Measurements from ENCODE around the gene WTAP.
A peak's percentile ranks its signal among the peaks of the same experiment; 100 is the strongest.
"Not testable (repeated sequence)": the region's sequence is repeated elsewhere in the genome, so short reads cannot be mapped to it uniquely, and the experiment has no call there.

The WTAP gene

DNA sequence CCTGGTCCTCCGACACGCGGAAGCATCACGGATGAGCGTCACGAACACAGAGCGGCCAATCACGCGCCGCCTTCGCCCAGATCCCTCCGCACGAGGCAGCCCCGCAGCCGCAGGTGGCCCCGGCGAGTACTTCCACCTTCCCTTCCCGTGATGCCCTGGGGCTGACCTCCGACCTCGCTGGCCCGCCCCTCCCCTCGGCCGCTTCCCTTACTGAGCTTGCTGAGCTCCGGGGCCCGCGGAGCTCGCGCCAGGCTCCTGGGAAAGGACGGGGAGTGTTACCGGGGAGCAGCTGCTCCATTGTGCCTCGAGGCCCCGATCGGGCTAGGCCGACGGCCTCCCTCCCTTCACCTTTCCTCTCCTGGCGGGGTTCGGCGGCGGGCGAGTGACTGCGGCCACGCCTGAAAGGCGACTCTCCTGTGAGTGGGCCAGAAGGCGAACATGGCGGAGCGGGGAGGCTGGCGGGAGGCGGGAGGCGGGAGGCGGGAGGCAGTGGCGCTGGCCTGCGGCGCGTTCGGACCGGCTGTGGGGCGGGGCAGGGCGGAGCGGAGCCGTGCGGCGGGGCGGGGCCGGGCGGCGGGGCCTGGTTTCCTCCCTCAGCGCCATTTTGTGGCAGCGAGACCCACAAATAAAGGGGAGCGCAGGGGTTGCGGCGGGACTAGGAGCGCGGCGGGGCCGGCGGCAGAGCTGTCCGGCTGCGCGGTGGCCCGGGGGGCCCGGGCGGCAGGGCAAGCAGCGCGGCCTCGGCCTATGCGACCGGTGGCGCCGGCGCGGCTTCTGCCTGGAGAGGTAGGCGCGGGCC, at the start of gene WTAP:
TSS of gene WTAP (plus strand) at position 589 of the 799 bp plus-strand sequence. CDS start 8,760 bp downstream, outside the sequence.
- peak; percentile 70 for DNase-seq

DNA sequence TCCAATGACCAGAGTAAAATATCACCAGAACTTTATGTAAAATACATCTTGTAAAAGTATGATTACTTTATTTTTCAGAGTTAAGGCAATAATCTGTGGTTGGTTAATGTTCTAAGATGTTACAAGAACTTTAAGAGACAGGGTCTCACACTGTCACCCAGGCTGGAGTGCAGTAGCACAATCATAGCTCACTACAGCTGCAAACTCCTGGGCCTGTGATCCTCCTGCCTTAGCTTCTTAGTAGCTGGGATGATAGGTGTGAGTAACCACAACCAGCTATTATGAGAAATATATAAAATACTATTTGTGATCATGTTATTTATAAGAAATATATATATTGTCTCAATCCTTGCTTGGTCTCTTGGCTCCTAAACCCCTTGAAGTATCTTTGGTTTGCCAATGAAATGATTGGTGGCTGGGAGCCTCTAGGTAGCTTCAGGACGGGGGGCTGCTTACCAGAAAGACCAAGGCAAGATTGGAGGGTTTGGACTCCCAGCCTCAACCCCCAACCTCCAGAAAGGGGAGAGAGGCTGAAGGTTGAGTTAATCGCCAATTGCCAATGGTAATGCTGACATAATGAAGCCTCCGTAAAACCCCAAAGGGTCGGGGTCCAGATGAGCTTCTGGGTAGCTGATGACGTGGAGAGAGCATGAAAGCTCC, 49.7 kb upstream of the WTAP start:
- DNase-seq, result no peak

DNA sequence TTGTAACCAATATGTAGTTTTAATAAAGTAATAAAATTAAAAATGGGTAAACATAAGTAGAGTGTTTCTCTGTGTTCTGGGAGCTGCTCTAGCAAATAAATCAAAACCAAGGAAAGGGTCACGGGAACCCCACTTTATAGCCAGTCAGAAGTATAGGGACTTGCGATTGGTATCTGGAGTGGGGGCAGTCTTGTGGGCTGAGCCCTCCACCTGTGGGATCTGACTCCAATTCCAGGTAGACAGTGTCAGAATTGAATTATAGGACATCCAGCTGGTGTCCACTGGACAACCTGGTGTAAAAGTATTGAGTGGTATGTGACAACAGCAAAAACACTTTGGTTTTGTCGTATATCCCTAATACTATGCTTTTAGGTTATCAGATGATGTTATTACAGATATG, 48.7 kb upstream of the WTAP start:
- DNase-seq, result no peak

DNA sequence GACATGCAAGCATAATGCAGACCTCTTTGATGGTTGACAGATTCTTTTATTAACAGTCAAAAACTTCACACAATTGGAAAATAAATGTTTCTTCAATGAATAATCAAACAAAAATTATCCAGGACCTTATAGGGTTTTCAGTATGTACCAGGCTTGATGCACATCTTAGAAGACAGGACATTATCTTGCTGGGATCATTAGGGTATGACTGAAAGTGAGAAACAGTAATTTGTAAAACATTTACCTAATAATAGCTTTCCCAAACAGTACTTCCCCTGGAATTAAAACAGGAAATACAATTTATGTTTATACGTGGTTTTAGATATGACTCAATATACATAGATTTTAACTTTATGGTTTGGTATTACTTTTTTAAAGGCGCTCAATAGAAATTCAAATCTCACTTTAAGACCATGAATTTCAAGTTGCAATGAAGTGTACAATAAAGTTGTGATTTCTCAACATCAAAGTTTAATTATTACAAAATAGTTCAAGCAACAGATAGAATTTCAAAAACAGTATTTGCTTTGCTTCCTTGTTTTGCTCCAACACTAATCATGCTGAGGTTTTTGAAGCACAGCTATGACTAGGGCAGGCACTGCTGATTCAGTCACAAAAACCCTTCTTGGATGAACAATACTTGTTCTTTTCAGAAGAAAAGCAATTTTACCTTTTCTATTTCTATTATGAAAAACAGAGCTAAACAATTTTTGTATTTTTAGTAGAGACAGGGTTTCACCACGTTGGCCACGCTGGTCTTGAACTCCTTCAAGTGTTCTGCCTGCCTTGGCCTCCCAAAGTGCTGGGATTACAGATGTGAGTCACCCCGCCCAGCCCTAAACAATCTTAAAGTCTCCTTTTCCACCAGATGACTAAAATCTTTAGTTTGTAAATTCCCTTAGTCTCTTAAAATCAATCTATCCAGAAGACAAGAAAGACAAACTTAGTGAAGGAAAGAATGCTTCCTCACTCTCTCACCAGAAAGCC, 47.9 kb upstream of the WTAP start:
- no peak for DNase-seq

DNA sequence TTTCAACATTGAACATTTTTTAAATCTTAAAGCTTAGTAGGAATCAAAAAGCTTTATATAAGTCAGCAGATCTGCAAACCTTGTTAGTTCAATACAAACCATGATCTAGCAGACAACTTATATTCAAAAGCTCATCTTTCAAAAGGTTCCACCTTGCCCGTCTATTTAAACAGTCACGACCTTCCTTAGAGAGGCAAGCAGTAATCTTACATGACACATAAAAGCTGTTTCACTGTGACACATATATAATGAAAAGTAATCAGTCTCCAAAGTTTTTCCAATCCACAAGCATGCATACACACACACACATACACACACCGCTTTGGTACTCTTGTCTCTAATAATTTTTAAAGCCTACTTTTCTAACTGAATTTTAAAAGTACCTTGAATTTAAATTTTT, 47.2 kb upstream of the WTAP start:
- DNase-seq, result no peak

DNA sequence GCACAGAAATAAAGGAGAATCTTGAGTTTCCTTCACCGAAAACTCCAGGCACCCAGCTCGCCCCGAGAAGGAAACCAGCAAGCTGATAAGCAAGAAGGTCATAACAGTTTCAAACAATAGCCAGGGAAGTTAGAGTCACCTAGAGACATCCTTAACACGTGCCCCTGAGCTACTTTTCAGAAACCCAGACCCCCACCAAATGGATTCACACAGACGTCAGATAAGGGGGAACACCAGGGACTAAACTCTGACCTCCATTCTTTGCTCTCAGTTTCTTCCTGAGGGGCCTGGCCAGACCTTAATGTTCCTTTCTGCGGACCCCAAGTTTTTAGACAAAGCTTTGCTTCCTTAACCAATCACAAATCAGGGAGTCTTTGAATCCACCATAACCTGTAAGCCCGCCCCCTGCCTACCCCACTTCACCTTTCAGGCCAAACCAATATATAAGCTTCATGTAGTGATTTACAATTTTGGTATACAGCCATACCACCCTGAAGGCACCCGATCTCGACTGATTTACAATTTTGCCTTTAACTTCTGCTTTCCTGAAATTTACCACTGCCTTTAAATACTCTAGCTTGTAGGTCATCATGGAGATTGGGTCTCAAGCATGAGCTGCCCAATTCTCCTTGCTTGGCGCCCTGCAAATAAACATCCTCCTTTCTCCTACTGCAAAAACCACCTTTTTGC, 46.0 kb upstream of the WTAP start:
- DNase-seq, result no peak

DNA sequence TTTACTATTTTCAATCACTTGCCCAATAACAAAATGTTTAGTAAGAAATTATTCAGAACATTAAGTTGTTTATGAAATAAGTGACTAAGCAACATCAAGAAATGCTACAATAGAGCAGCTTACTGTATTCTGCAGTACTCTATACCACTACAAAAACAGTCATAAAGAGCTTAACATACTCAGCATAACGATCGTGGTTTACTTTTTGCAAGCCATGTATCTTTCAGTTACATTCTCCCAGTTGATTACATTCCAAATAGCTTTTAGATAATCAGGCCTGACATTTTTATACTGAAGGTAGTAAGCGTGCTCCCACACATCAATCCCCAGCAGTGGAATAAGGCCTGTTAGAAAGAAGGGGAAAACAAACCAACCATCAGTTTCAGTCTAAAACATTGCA, 45.0 kb upstream of the WTAP start:
- DNase-seq, result no peak

DNA sequence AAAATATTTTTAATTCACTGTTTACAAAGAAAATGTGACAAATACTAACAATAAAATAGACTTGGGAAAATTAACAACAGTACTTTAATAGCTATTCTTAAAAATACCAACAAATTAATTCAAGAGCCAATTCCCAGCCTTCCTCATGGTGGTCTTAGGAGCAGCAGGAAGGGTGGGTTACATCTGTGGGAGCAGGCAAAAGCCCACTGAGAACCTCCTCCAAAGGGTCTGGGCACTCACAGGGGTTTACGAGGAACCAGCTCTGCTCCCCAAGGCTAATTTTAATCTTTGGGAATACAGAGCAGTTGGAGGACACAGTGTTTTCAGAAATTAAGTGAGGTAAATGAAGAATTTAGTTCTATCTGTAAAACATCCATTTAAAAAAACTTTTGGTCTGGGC, 44.5 kb upstream of the WTAP start:
- DNase-seq, result no peak

DNA sequence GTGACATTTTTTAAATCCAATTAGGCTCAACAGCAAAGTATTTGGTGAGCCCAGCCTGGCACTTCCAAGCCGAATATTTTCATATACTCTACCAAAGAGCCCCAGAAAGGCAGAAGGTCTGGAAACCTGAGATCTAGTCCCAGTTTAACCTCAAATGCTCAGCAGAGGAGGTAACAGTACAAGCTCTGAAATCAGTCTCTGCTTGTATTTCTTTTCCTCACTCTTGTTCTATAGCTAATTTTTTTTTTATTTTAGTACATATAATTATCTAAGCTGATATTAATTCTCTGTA, 43.3 kb upstream of the WTAP start:
- DNase-seq, result no peak

DNA sequence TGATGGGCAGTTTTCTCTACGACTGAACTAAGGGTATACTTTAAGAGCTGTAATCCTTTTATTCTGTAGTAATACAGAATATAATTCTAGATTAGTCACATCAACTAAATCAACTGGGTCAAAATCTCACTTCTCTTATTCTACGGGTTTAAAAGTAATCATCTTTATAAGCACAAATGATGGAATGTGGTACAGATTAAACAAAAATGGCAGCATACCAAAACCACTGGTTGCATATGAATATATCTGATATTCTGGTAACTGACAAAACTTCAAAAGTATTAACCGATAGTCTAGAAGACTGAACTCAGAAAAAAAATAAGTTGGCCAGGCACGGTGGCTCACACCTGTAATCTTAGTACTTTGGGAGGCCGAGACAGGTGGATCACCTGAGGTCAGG, 41.3 kb upstream of the WTAP start:
- DNase-seq, result no peak

DNA sequence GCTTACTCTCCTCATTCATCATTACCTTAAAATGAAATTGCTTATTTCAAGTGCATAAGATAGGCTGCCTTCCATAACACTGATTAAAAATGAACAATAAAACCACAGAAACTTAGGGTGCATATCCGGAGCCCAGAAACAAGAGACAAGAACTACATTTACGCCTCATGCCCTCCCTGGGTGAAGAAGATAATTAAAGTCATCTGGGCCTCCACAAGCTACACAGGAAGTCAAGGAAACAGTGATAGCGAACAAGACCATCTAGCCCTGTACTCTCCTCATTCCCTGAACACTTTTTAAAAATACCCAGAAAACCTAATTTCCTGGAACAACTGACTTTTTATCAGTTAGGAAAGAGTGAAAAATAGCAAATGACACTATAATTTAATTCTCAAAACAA, 40.6 kb upstream of the WTAP start:
- no peak for DNase-seq

DNA sequence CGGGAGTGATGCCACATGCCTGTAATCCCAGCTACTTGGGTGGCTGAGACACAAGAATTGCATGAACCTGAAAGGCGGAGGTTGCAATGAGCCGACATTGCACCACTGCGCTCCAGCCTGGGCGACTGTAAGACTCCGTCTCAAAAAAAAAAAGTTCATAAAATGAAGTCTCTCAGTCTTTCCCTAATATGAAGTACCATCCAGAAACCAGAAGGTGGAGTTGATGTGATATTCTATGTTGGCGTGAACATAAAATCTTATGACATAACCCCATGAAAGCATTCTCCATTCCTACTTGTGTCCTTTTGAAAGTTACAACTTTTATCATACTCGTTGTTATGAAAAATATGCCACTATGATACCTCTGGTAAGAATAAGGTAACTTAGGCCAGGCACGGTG, 40.0 kb upstream of the WTAP start:
- no peak for DNase-seq

DNA sequence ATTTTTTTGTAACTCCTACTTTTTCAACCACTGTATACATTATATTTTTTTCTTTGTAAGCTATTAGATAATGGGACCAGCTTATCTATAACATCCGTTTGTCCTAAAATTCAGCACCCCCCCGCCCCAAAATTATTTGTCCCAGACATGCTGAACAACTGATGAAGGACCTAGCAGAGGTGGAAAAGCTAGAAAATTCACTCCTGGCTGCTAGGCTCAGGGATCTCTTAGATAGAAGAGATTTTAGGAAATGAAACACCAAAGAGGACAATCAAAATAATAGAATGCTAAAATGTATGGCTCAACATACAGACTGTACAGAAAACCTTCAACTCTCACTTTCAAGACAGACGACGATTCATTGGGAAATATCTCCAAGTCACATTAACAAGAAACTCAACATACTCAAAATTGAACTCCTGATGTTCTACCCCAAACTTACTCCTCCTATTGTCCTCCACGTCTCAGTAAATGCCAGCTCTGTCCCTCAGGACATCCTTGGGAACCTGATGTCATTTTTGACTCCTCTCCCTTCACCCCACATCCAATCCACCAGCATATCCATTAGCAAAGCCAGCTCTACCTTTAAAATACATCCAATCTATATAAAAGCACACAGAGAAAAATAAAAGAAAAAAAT, 38.9 kb upstream of the WTAP start:
- DNase-seq, result no peak

DNA sequence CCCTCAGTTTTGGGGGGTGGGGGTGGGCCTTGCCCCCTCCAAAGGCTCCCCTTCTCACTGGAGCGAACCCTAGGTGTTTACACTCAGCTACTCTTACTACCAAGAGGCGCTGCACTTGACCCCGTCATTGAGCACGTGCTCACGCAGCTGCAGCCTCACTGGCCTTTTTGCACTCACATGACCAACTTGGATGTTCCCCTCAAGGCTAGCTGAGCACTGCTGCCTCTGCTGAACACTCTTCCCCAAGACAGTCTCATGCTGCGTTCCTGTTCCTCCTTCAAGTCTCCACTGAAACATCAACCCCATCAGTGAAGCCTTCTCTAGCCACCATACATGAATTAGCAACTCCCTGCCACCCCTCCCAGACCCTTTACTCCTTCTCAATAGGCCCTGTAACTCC, 38.3 kb upstream of the WTAP start:
- DNase-seq, result no peak

DNA sequence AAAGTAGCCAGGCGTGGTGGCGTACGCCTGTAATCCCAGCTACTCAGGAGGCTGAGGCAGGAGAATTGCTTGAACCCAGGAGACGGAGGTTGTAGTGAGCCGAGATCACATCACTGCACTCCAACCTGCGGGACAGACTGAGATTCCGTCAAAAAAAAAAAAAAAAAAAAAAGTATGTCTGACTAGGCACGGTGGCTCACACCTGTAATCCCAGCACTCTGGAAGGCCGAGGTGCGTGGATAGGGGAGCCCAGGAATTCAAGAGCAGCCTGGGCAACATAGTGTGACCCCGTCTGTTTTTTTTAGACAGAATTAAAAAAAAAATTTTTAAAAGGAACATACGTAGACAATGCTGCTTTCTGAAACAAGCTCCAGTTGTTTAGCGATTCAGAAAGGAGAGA, 37.2 kb upstream of the WTAP start:
- not testable (repeated sequence) for DNase-seq

DNA sequence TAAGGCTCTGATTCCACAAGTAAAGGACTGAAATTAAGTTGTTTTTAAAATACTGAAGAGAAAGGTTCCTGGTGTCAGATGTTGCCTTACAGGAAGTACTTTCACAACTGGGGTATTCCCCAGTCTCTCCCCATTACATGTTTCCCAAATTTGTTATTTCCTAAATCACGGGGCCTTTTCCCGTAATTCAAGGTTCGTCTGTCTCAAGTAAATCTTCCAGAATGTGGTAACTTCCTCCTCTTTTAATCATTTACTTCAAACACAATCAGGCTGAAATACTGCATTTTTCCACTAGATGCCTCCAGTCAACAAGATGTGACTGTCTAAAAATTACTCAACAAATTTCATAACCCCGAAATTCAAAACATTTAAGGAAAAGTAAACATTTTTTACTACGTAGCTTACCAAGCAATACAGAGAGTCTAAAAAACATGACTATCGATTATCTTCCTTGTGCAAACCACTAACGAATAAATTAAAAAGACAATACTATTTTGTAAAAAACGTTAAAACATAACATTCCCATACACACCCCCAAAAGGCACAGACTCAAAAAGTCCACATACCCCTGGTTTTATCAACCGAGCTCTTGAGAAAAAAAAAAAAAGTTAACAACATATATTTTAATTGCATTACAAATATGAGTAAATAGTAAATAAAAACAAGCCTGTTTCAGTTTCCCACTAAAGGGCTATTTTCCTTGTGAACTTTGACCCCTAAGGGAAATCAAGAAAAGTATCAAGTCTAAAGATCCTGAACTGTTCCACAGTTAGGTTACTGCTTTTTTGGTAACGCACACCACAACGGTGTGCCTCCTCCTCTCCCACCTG, 36.0 kb upstream of the WTAP start:
- no peak for DNase-seq

DNA sequence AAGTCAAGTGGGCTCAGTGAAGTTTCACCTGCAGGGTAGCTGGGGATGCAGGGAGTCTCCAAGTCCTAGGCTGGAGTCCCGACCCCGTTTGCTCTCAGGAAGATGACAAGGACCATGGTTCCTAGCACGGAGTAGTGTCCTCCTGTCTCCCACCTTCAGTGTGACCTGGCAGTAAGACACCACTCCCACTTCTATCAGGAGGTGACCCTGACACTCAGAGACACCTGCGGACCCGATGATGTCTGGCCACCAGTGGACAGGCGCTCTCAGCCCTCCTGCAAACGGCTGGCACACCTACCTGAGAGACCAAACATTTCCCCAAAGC, 35.4 kb upstream of the WTAP start:
- no peak for DNase-seq

DNA sequence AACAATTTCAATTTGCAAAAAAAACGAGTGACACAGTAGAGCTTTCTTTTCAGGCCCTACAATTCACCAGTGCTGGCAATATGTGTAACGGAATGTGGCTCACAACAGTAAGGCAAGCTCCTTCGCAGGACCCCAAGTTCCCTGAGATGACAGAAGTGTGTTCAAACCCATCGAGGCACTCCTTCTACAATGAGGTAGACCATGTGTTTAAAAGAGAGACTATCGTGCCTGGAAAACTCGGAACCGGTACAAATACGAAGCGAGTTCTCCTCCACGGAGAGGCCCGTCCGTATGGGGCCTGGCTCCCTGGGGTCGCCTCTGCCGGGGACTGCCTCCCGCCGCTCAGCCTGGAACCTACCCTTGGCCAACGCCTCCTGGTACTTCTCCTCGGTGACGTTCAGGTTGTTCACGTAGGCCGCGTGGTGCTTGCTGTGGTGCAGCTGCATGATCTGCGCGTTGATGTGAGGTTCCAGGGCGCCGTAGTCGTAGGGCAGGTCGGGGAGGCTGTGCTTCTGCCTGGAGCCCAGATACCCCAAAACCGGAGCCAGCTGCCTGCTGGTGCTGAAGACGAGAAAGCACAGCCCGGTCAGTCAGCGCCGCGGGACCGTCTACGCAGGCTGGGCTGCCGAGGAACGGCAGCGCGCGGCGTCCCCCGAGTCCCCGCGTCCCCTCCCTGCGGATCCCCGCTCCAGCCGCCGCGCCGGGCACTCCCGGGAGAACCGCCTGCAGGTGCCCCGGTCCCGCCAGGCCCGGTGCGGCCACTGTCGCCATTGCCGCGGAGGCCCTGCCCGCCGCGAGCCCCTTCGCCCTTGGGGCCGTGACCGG, 34.8 kb upstream of the WTAP start:
- no peak for DNase-seq

DNA sequence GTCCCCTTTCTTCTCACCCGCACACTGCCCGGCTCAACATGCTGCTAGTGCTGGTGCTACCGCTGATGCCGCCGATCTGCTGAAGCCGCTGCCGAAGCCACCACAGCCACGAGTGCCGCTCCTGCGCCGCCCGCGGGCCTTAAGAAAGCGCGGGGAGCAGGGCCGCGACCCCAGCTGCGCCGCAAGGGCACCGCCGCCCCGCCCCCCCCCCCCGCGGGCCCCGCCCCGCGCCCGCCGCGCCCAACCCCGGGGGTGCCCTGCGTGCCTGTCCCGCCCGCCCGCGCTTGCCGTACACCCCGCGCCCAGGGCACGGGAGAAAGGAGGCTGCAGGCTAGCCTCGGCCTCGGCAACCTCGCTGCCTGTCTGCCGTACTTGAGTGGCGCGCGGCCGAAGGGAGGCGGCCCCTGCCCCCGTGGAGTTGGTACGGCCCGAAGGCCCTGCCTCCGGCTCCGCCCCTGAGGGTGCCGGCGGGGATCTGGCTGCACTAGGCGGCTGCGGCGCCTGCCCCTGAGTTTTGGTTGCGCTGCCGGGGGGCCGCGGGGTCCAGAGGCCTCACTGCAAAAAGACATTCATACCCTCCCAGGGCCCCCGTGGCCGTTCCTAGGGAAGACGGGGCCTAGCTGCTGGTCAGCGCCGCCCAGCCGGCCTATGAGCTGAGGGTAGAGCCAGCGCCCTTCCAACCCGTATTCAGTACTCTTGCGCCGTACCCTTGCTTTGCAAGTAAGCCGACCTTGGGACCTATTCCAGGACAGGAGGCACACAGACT, 34.0 kb upstream of the WTAP start, which contains the start of gene SOD2:
TSS of gene SOD2 (minus strand) at position 114 of the 766 bp plus-strand sequence. CDS start at position 40, 74 bp downstream.
- no peak for DNase-seq

Measured in NCI-H2081 treated with DMSO at 0.1 percent for 48 hours (cell line).